Measurements from ENCODE around the gene MMP24OS.

The MMP24OS gene

GRCh38 chr20:35306931-35307517 lies 29.1 kb upstream of the MMP24OS start:
- DNase-seq (ENCODE audit: low spot score), result peak; percentile 82

- DNase-seq (ENCODE audit: low spot score), result peak; percentile 100
Measured at GRCh38 chr20:35305682-35306556, 28.0 kb upstream of the MMP24OS start.

GRCh38 chr20:35304956-35305355 lies 27.0 kb upstream of the MMP24OS start:
- DNase-seq (ENCODE audit: low spot score), result no peak

GRCh38 chr20:35303735-35304491 lies 26.0 kb upstream of the MMP24OS start:
- peak; percentile 95 for DNase-seq (ENCODE audit: low spot score)

- DNase-seq (ENCODE audit: low spot score), result no peak
Measured at GRCh38 chr20:35303382-35303734, 25.4 kb upstream of the MMP24OS start.

GRCh38 chr20:35302421-35303335 lies 24.8 kb upstream of the MMP24OS start:
- no peak for DNase-seq (ENCODE audit: low spot score)

- DNase-seq (ENCODE audit: low spot score), result no peak
Measured at GRCh38 chr20:35301426-35301825, 23.5 kb upstream of the MMP24OS start.

- DNase-seq (ENCODE audit: low spot score), result no peak
Measured at GRCh38 chr20:35300469-35301262, 22.7 kb upstream of the MMP24OS start.

GRCh38 chr20:35299780-35300179 lies 21.9 kb upstream of the MMP24OS start:
- no peak for DNase-seq (ENCODE audit: low spot score)

GRCh38 chr20:35298264-35298663 lies 20.3 kb upstream of the MMP24OS start:
- no peak for DNase-seq (ENCODE audit: low spot score)

- DNase-seq (ENCODE audit: low spot score), result no peak
Measured at GRCh38 chr20:35297740-35298139, 19.8 kb upstream of the MMP24OS start.

GRCh38 chr20:35297155-35297554 lies 19.2 kb upstream of the MMP24OS start:
- no peak for DNase-seq (ENCODE audit: low spot score)

GRCh38 chr20:35296101-35296554 lies 18.2 kb upstream of the MMP24OS start:
- no peak for DNase-seq (ENCODE audit: low spot score)

GRCh38 chr20:35295674-35296073 lies 17.8 kb upstream of the MMP24OS start:
- no peak for DNase-seq (ENCODE audit: low spot score)

GRCh38 chr20:35295058-35295457 lies 17.1 kb upstream of the MMP24OS start:
- no peak for DNase-seq (ENCODE audit: low spot score)

GRCh38 chr20:35294293-35294685 lies 16.4 kb upstream of the MMP24OS start:
- DNase-seq (ENCODE audit: low spot score), result no peak

GRCh38 chr20:35293303-35294292 lies 15.7 kb upstream of the MMP24OS start:
- no peak for DNase-seq (ENCODE audit: low spot score)

- DNase-seq (ENCODE audit: low spot score), result no peak
Measured at GRCh38 chr20:35292504-35293285, 14.8 kb upstream of the MMP24OS start.

All from kidney tubule cell (primary cell).